H1 (cell line): ENCODE data around the gene HOXD12. TPM values are rescaled to one million over a fixed set of nuclear protein-coding genes. Genes with fewer than 3 reads are reported as not detected.
A peak's percentile ranks its signal among the peaks of the same experiment; 100 is the strongest.

Source experiments
- BRCA1 ChIP-seq: IDR thresholded peaks from 2 replicates; pipeline ENCODE4 v1.6.1; 2012; ENCODE audit warnings: low read depth, low read length, improper control_type of control experiment
- CBX5 ChIP-seq: fragments of 300-800, 300-1000 bp; sonication (generic); IDR thresholded peaks from 2 replicates; pipeline ENCODE4 v1.7.1; 2016; ENCODE audit warnings: antibody characterized with exemption, low read length, low read depth
- CBX8 ChIP-seq: fragments of 300-800, 300-1000 bp; sonication (generic); IDR thresholded peaks from 2 replicates; pipeline ENCODE4 v1.7.1; 2016; ENCODE audit warnings: low read depth, low read length, borderline replicate concordance
- CEBPB ChIP-seq: IDR thresholded peaks from 2 replicates; pipeline ENCODE4 v1.6.1; 2012; ENCODE audit warnings: low read depth, low read length
- CTBP2 ChIP-seq: IDR thresholded peaks from 2 replicates; pipeline ENCODE4 v1.7.0; 2011; ENCODE audit warnings: borderline replicate concordance, mild to moderate bottlenecking, moderate library complexity, mixed read lengths, low read length; ENCODE audit not compliant: insufficient read depth, insufficient read length
- CTCF ChIP-seq, 3 experiments: IDR thresholded peaks; 1 replicate in 2 of 3; 2 replicates in 1 of 3; pipeline versions ENCODE4 v1.5.1 to v1.6.1; 2011; ENCODE audit warnings: low read length in 3 of 3, mild to moderate bottlenecking in 3 of 3, inconsistent platforms in 2 of 3, low read depth in 1 of 3, moderate library complexity in 1 of 3; ENCODE audit not compliant: insufficient read depth in 1 of 3; ENCODE audit errors: control extremely low read depth in 1 of 3
- E2F6 ChIP-seq: IDR thresholded peaks from 2 replicates; pipeline ENCODE4 v1.6.1; 2012; ENCODE audit warnings: inconsistent platforms
- GTF2F1 ChIP-seq: IDR thresholded peaks from 2 replicates; pipeline ENCODE4 v1.6.1; 2012; ENCODE audit warnings: low read depth, low read length, improper control_type of control experiment, borderline replicate concordance
- HDAC6 ChIP-seq: IDR thresholded peaks from one replicate; pipeline ENCODE4 v1.7.1; 2012; ENCODE audit warnings: low read depth, mild to moderate bottlenecking, inconsistent platforms, low read length, moderate library complexity
- JUND ChIP-seq: IDR thresholded peaks from 2 replicates; pipeline ENCODE4 v1.6.1; 2011; ENCODE audit warnings: mild to moderate bottlenecking, improper control_type of control experiment, low read length
- KDM4A ChIP-seq: IDR thresholded peaks from one replicate; pipeline ENCODE4 v1.7.1; 2012; ENCODE audit warnings: low read depth, mild to moderate bottlenecking, moderate library complexity, low read length, inconsistent platforms; ENCODE audit not compliant: severe bottlenecking
- POU5F1 ChIP-seq: IDR thresholded peaks from 2 replicates; pipeline ENCODE4 v1.6.1; 2011; ENCODE audit warnings: low read depth, mild to moderate bottlenecking, low read length, moderate library complexity
- RFX5 ChIP-seq: IDR thresholded peaks from 2 replicates; pipeline ENCODE4 v1.6.1; 2011; ENCODE audit warnings: low read depth, low read length, improper control_type of control experiment, borderline replicate concordance
- RNF2 ChIP-seq: fragments of 200-900, 300-1000 bp; sonication (generic); IDR thresholded peaks from 2 replicates; pipeline ENCODE4 v1.7.1; 2016; ENCODE audit warnings: borderline replicate concordance, low read depth, mild to moderate bottlenecking, antibody characterized with exemption, low read length; ENCODE audit not compliant: poor library complexity, severe bottlenecking; ENCODE audit errors: missing control alignments
- SP1 ChIP-seq: IDR thresholded peaks from 2 replicates; pipeline ENCODE4 v1.6.1; 2011; ENCODE audit warnings: low read depth, low read length
- SUZ12 ChIP-seq: fragments of 200-600 bp; sonication (generic); IDR thresholded peaks from 2 replicates; pipeline ENCODE4 v1.6.1; 2012; ENCODE audit warnings: mild to moderate bottlenecking, inconsistent platforms, low read length, moderate library complexity, mixed read lengths
- TAF1 ChIP-seq: IDR thresholded peaks from 2 replicates; pipeline ENCODE4 v1.6.1; 2011; ENCODE audit warnings: mild to moderate bottlenecking, low read depth, low read length
- ZNF274 ChIP-seq: IDR thresholded peaks from 2 replicates; pipeline ENCODE4 v1.7.0; 2012; ENCODE audit warnings: low read length, borderline replicate concordance; ENCODE audit errors: extremely low read depth
- polyA plus RNA-seq, 7 experiments: library from polyadenylated mRNA; depleted of rRNA in 3 of 7; stranded (reverse) in 5 of 7; unstranded in 2 of 7; fragments of >200 nt in 5 of 7; fragments of 200-250 nt in 2 of 7; gene quantifications; 1 replicate in 5 of 7; 2 replicates in 1 of 7; 4 replicates in 1 of 7; pipeline versions ENCODE4 v1.2.1 to v1.2.3, GENCODE V29; 2011 to 2013; ENCODE audit warnings: missing spikeins in 2 of 7, mixed read lengths in 2 of 7
- total RNA-seq: library from RNA; stranded (reverse); fragmentation: NEBNext Ultra II Directional; extraction: Animal tissue kit (Norgen Biotek cat#: 25700); gene quantifications from 2 replicates; pipeline ENCODE4 v1.2.1, GENCODE V29; 2021

Gene HOXD12
- total and polyA plus RNA-seq, 2 of the 8 experiments (the other 6 are each of a cell fraction or from before 2014, with no cell fraction given) = not detected

- no peak for TF ChIP-seq GTF2F1
- no peak for TF ChIP-seq CTBP2
- no peak for TF ChIP-seq CBX5
- peak; percentile 77 for TF ChIP-seq E2F6
- peak; percentile 84 for TF ChIP-seq RNF2
- no peak for TF ChIP-seq BRCA1
- peak; percentile 15 for TF ChIP-seq KDM4A
- TF ChIP-seq CEBPB = no peak
- TF ChIP-seq HDAC6 = no peak
- no peak for TF ChIP-seq CBX8
- no peak for TF ChIP-seq TAF1
- TF ChIP-seq ZNF274 = no peak
- no peak for TF ChIP-seq SP1
- TF ChIP-seq JUND = no peak
- TF ChIP-seq CTCF (IDR thresholded peaks at IDR 0.05; ENCODE audit: control extremely low read depth in 1 of 3, insufficient read depth in 1 of 3, low read depth in 1 of 3, low read length in 3 of 3) = no peak
- peak; percentile 88 for TF ChIP-seq SUZ12
- TF ChIP-seq POU5F1 = no peak
- TF ChIP-seq RFX5 = no peak
Observed at GRCh38 chr2:176082824-176083751, 16.5 kb upstream of the HOXD12 start (continued).
